ENCODE data around the gene TXLNA.

Gene TXLNA

DNA sequence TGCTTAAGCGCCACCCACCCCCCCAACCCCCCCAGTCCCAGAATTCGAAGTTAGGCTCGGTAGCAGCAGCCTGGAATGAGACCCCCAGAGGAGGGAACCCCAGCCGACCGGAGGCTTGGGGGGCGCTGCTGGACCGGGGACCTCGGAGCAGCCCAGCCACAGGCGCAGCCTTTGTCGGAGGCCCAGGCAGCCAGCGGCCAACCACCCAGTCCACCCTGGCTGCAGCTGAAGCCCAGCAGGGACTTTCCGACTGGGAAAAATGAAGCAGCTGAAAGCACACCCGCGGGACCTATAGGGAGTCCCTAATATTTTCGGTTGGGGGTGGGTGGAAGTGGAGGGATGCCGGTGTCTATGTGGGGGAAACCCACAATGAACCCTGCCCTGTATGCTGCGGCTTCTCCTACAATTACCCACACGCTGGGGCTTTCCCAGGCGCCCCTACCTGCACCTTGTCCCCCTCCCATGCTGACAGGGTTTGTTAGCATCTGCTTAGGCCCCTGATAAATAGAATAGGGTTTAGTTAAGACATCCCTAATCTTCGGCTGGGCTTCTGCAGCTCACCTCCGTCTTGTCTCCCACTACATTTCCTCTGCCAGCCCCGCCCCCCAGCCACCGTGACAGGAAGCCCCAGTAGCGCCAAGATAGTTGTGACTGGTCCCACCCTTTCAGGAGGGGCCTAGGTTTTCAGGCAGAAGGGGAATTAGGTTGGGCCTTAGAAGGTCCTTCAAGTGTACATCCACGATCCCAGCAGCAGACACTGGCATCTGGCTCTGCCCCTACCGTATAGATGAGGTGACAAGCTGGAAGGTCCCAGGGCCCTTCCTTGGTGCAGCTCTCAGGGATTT is 21.8 kb downstream of the TXLNA start:
- no peak for TF ChIP-seq TAF1 (IDR thresholded peaks at IDR 0.05; ENCODE audit: borderline replicate concordance, insufficient read depth, low read length)
- TF ChIP-seq SIN3A (IDR thresholded peaks at IDR 0.05; ENCODE audit: borderline replicate concordance, insufficient read depth, low read length), result 0 out of 2 replicates have a peak, but pooled peaks have one; percentile 23

DNA sequence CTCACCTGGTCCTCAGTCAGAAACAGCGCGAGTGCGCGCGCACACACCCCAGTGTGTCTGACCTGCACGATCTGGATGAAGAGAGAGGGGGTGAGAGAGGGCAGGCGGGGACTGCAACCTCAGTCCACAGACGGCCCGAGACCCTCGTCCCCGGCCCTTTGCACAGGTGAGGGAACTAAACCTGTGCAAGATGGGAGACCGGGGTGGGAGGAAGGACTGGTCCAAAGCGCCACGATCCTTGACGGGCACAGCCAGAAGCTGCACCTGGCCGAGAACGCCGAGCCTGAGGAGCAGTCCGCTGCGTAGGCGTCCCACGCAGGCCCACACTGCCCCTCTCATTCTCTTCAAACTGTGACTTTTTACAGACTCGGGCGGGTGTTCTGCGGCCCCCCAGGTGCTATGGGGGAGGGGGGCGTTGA is 25.5 kb downstream of the TXLNA start:
- TF ChIP-seq FOXP2 (optimal IDR thresholded peaks at IDR 0.05; ENCODE audit: borderline replicate concordance, extremely low read depth, extremely low read length, insufficient read depth), result no peak
- TF ChIP-seq, protein P1, sequence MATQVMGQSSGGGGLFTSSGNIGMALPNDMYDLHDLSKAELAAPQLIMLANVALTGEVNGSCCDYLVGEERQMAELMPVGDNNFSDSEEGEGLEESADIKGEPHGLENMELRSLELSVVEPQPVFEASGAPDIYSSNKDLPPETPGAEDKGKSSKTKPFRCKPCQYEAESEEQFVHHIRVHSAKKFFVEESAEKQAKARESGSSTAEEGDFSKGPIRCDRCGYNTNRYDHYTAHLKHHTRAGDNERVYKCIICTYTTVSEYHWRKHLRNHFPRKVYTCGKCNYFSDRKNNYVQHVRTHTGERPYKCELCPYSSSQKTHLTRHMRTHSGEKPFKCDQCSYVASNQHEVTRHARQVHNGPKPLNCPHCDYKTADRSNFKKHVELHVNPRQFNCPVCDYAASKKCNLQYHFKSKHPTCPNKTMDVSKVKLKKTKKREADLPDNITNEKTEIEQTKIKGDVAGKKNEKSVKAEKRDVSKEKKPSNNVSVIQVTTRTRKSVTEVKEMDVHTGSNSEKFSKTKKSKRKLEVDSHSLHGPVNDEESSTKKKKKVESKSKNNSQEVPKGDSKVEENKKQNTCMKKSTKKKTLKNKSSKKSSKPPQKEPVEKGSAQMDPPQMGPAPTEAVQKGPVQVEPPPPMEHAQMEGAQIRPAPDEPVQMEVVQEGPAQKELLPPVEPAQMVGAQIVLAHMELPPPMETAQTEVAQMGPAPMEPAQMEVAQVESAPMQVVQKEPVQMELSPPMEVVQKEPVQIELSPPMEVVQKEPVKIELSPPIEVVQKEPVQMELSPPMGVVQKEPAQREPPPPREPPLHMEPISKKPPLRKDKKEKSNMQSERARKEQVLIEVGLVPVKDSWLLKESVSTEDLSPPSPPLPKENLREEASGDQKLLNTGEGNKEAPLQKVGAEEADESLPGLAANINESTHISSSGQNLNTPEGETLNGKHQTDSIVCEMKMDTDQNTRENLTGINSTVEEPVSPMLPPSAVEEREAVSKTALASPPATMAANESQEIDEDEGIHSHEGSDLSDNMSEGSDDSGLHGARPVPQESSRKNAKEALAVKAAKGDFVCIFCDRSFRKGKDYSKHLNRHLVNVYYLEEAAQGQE (IDR thresholded peaks at IDR 0.05; ENCODE audit: insufficient read depth in 1 of 2, low read depth in 2 of 2, low read length in 2 of 2), result no peak
- TF ChIP-seq SIN3A (IDR thresholded peaks at IDR 0.05; ENCODE audit: borderline replicate concordance, insufficient read depth, low read length), result no peak

DNA sequence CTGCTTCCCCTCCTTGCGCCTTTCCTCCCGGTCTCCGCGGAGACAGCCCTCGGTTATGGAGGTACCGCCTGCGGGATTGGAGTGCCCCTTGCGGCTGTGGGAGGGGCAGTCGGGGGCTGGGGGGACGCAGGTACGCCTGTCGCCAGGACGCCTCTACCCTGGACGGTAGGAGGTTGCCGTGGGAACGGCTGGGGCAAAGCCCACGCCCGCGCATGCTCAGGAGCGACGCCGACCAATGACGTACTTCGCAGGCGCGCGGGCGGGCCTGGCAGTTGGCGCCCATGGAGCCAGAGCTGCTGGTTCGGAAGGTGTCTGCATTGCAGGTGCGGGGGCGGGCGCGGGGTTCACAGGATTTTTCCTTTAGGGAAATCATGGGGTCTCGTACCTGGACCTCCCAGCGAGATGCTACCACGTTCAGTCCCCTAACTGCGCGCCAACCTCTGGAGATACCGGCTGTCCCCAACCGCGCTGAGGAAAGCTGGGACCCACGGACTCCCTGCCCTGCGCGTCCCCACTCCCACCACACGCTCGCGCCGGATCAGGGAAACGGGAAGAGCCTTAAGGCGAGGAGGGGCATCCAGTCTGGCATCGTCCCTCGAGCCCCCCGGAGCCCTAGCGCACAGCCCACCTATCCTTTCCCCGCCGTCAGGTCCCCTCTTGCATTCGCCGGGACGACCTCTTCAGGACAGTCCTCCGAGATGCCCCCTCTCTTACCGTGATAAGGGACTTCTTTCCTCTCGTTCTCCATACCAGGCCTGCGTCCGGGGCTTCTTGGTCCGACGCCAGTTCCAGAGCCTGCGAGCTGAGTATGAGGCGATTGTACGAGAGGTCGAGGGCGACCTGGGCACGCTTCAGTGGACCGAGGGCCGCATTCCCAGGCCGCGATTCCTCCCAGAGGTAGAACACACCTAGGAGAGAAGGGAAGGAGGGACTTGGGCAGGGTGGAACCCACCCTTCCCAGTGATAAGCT is 26.2 kb downstream of the TXLNA start, which contains the start of gene IQCC:
Gene IQCC, plus strand, starts transcription at position 271 of the 970 bp plus-strand sequence. Its CDS starts 11 bp downstream, at position 282.
- TF ChIP-seq, protein P1 (IDR thresholded peaks at IDR 0.05; ENCODE audit: insufficient read depth in 1 of 2, low read depth in 2 of 2, low read length in 2 of 2), result no peak
- TF ChIP-seq FOXP2 (optimal IDR thresholded peaks at IDR 0.05; ENCODE audit: borderline replicate concordance, extremely low read depth, extremely low read length, insufficient read depth) (peak; percentile 65), POLR2AphosphoS5 (IDR thresholded peaks at IDR 0.05; ENCODE audit: low read depth, low read length) (peak; percentile 83)

DNA sequence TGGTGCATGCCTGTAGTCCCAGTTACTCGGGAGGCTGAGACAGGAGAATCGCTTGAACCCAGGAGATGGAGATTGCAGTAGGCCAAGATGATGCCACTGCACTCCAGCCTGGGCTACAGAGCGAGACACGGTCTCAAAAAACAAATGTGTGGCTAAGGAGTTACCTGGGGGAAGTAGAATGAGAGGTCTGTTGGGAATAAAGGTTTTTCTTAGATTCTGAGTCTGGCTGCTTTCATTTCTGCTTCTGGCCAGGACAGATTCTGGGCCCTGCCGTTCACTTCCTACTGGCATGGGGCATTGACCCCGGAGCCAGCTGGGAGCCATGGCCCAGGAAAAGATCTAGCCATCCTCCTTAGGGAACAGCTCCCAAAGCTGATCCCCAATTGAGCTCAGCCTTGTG is 29.0 kb downstream of the TXLNA start:
- TF ChIP-seq TAF1 (IDR thresholded peaks at IDR 0.05; ENCODE audit: borderline replicate concordance, insufficient read depth, low read length), result no peak
- TF ChIP-seq POLR2AphosphoS5 (IDR thresholded peaks at IDR 0.05; ENCODE audit: low read depth, low read length), result no peak
- no peak for TF ChIP-seq SIN3A (IDR thresholded peaks at IDR 0.05; ENCODE audit: borderline replicate concordance, insufficient read depth, low read length)
- TF ChIP-seq FOXP2 (optimal IDR thresholded peaks at IDR 0.05; ENCODE audit: borderline replicate concordance, extremely low read depth, extremely low read length, insufficient read depth), result no peak
- TF ChIP-seq, protein P1 (IDR thresholded peaks at IDR 0.05; ENCODE audit: insufficient read depth in 1 of 2, low read depth in 2 of 2, low read length in 2 of 2), result no peak

DNA sequence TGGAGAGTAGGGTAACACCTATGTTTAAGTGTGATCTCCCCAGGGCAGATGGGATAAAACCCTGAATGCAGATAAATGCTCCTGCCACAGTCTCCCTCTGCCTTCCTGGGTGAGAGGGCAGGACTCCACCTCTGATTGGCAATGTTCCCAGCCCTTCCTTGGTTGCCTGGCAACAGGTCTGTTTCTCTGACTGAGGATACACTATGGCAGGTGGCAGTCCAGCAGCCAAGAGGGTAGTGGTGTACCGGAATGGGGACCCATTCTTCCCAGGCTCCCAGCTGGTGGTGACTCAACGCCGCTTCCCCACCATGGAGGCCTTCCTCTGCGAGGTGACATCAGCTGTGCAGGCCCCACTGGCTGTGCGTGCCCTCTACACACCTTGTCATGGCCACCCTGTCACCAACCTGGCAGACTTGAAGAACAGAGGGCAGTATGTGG is 29.4 kb downstream of the TXLNA start, which contains the start of gene DCDC2B:
Gene DCDC2B, plus strand, starts transcription at position 199 of the 438 bp plus-strand sequence. Its CDS starts 5 bp downstream, at position 204.
- TF ChIP-seq TAF1 (IDR thresholded peaks at IDR 0.05; ENCODE audit: borderline replicate concordance, insufficient read depth, low read length), result no peak
- TF ChIP-seq FOXP2 (optimal IDR thresholded peaks at IDR 0.05; ENCODE audit: borderline replicate concordance, extremely low read depth, extremely low read length, insufficient read depth), result no peak
- TF ChIP-seq POLR2AphosphoS5 (IDR thresholded peaks at IDR 0.05; ENCODE audit: low read depth, low read length), result no peak
- TF ChIP-seq, protein P1 (IDR thresholded peaks at IDR 0.05; ENCODE audit: insufficient read depth in 1 of 2, low read depth in 2 of 2, low read length in 2 of 2), result no peak
- TF ChIP-seq SIN3A (IDR thresholded peaks at IDR 0.05; ENCODE audit: borderline replicate concordance, insufficient read depth, low read length), result no peak

Data from PFSK-1 (cell line).